Hepatocyte (in vitro differentiated cells): ENCODE data around the gene ZFP69B. TPM values are rescaled to one million over a fixed set of nuclear protein-coding genes. Genes with fewer than 3 reads are reported as not detected.

ENCODE experiments used
- DNase-seq: peaks from one replicate; pipeline ENCODE4 v3.0.0-alpha.2; 2016; ENCODE audit warnings: low spot score
- H2AFZ ChIP-seq: fragments of 200-600 bp; sonication (generic); 2 replicates; pipeline ENCODE4 v1.6.0; 2016; ENCODE audit warnings: antibody characterized with exemption, mild to moderate bottlenecking
- H3K27ac ChIP-seq: fragments of 200-600 bp; sonication (generic); 2 replicates; pipeline ENCODE4 v1.5.1; 2016; ENCODE audit warnings: mild to moderate bottlenecking
- H3K27me3 ChIP-seq: fragments of 200-600 bp; sonication (generic); 2 replicates; pipeline ENCODE4 v1.6.1; 2016
- H3K36me3 ChIP-seq: fragments of 200-600 bp; sonication (generic); replicated peaks from 2 replicates; pipeline ENCODE4 v1.5.1; 2016; ENCODE audit warnings: low read depth; ENCODE audit not compliant: insufficient read depth
- H3K4me1 ChIP-seq: fragments of 200-600 bp; sonication (generic); 2 replicates; pipeline ENCODE4 v1.5.1; 2016; ENCODE audit warnings: mild to moderate bottlenecking, moderate library complexity; ENCODE audit not compliant: insufficient read depth
- H3K4me2 ChIP-seq: fragments of 200-600 bp; sonication (generic); 2 replicates; pipeline ENCODE4 v1.6.0; 2016
- H3K4me3 ChIP-seq: fragments of 200-600 bp; sonication (generic); 2 replicates; pipeline ENCODE4 v1.5.1; 2016; ENCODE audit warnings: mild to moderate bottlenecking
- H3K79me2 ChIP-seq: fragments of 200-600 bp; sonication (generic); 2 replicates; pipeline ENCODE4 v1.6.0; 2017; ENCODE audit warnings: mild to moderate bottlenecking
- H3K9me2 ChIP-seq: fragments of 200-600 bp; sonication (generic); replicated peaks from 2 replicates; pipeline ENCODE4 v1.6.0; 2017; ENCODE audit warnings: mild to moderate bottlenecking; ENCODE audit not compliant: insufficient read depth
- H3K9me3 ChIP-seq: fragments of 200-600 bp; sonication (generic); 2 replicates; pipeline ENCODE4 v1.5.1; 2016; ENCODE audit warnings: low read depth, mild to moderate bottlenecking
- H4K20me1 ChIP-seq: fragments of 200-600 bp; sonication (generic); 2 replicates; pipeline ENCODE4 v1.6.0; 2016; ENCODE audit warnings: mild to moderate bottlenecking; ENCODE audit not compliant: insufficient read depth, poor library complexity, severe bottlenecking
- CTCF ChIP-seq: fragments of 200-600 bp; sonication (generic); IDR thresholded peaks from 2 replicates; pipeline ENCODE4 v1.5.1; 2016; ENCODE audit warnings: antibody characterized with exemption, mild to moderate bottlenecking; ENCODE audit not compliant: poor library complexity
- EZH2 ChIP-seq: fragments of 200-600 bp; sonication (generic); IDR thresholded peaks from 2 replicates; pipeline ENCODE4 v1.6.1; 2016; ENCODE audit warnings: antibody characterized with exemption, mild to moderate bottlenecking, borderline replicate concordance
- EZH2phosphoT487 ChIP-seq: fragments of 200-600 bp; sonication (generic); IDR thresholded peaks from one replicate; pipeline ENCODE4 v1.6.1; 2018; ENCODE audit warnings: antibody characterized with exemption, mild to moderate bottlenecking, low read depth, moderate library complexity; ENCODE audit not compliant: unreplicated experiment, severe bottlenecking
- WGBS: methylation state at CpG from one replicate; pipeline ENCODE4 v1.1.6; 2016; ENCODE audit warnings: low lambda C conversion rate; ENCODE audit errors: missing lambda C conversion rate; 5-methylcytosine and 5-hydroxymethylcytosine counted together
- polyA plus RNA-seq: library from polyadenylated mRNA; unstranded; fragments of >200 nt; fragmentation: Nextera tagmentation; extraction: Ambion mirVana; gene quantifications from 2 replicates; pipeline ENCODE4 v1.2.1, GENCODE V29; 2016
- total RNA-seq: library from RNA; depleted of rRNA; stranded (reverse); fragments of >200 nt; gene quantifications from 2 replicates; pipeline ENCODE4 v1.2.3, GENCODE V29; 2014

ZFP69B gene
- total and polyA plus RNA-seq, 2 experiments from 2014 or later: 3.2 to 4.8 TPM

- DNase-seq: peak; percentile 40
- 74% methylated on average over 3 of the region's 3 CpGs for WGBS
- no peaks in the 10 kb centered on the region for H3K27me3 ChIP-seq
Observed at GRCh38 chr1:40438391-40439015, 11.8 kb upstream of the ZFP69B start.

GRCh38 chr1:40439247-40439646, 11.0 kb upstream of the ZFP69B start:
- Histone ChIP-seq H3K4me2 (no peak overlapping the region), H4K20me1 (no peaks in the 10 kb centered on the region), H3K4me1 (no peaks in the 10 kb centered on the region), H3K36me3 (no peaks in the 10 kb centered on the region), H3K27me3 (no peaks in the 10 kb centered on the region), H2AFZ (no peak overlapping the region), H3K9me2 (no peaks in the 10 kb centered on the region), H3K9me3 (no peaks in the 10 kb centered on the region), H3K4me3 (no peak overlapping the region), H3K27ac (no peak overlapping the region), H3K79me2 (no peaks in the 10 kb centered on the region)
- TF ChIP-seq EZH2phosphoT487 (no peak), CTCF (no peak), EZH2 (no peak)
- WGBS: 92% methylated on average over 5 of the region's 5 CpGs
- DNase-seq: no peak

More at GRCh38 chr1:40438391-40439015, 11.8 kb upstream of the ZFP69B start:
- peak; percentile 63 for TF ChIP-seq CTCF
- no peak for TF ChIP-seq EZH2phosphoT487
- TF ChIP-seq EZH2: no peak
- Histone ChIP-seq H3K9me3 (no peaks in the 10 kb centered on the region), H2AFZ (no peak overlapping the region), H3K9me2 (no peaks in the 10 kb centered on the region), H3K4me1 (no peaks in the 10 kb centered on the region), H3K36me3 (no peaks in the 10 kb centered on the region), H3K27ac (no peak overlapping the region), H3K4me3 (no peak overlapping the region), H4K20me1 (no peaks in the 10 kb centered on the region), H3K79me2 (no peaks in the 10 kb centered on the region), H3K4me2 (no peak overlapping the region)

- no peak for TF ChIP-seq EZH2phosphoT487
- no peak for TF ChIP-seq CTCF
- no peak for TF ChIP-seq EZH2
- DNase-seq: peak; percentile 37
- H3K27ac ChIP-seq: peak overlapping the region; percentile 85
- H3K79me2 ChIP-seq: peaks cover 4% of the 10 kb centered on the region
- peak overlapping the region; percentile 98 for H2AFZ ChIP-seq
- H3K4me1 ChIP-seq: no peaks in the 10 kb centered on the region
- H3K27me3 ChIP-seq: no peaks in the 10 kb centered on the region
- H3K36me3 ChIP-seq: no peaks in the 10 kb centered on the region
- H3K9me2 ChIP-seq: no peaks in the 10 kb centered on the region
- WGBS: 14% methylated on average over 22 of the region's 22 CpGs
- H4K20me1 ChIP-seq: no peaks in the 10 kb centered on the region
- peaks cover 15% of the 10 kb centered on the region for H3K9me3 ChIP-seq
- H3K4me3 ChIP-seq: peak overlapping the region; percentile 79
- peak overlapping the region; percentile 90 for H3K4me2 ChIP-seq
Observed at GRCh38 chr1:40450495-40451237, 390 bp downstream of the ZFP69B start.
